Activated CD4-positive, CD25-positive, alpha-beta regulatory T cell treated with anti-CD3 and anti-CD28 coated beads, Interleukin-2, amount 50 U/mL, for 72 hours (primary cell): ENCODE results near the gene RIC8B.

Experiments used
- DNase-seq: peaks from one replicate; pipeline ENCODE4 v3.0.0; 2021

Gene RIC8B

GRCh38 chr12:106878804-106879203 is 104.3 kb downstream of the RIC8B start:
- no peak for DNase-seq

- DNase-seq = no peak
Measured at GRCh38 chr12:106879612-106880011, 105.1 kb downstream of the RIC8B start.

GRCh38 chr12:106883426-106883825 is 108.9 kb downstream of the RIC8B start:
- no peak for DNase-seq

- DNase-seq = no peak
Measured at GRCh38 chr12:106885026-106885425, 110.5 kb downstream of the RIC8B start.

- DNase-seq = no peak
Measured at GRCh38 chr12:106885541-106886249, 111.2 kb downstream of the RIC8B start.

- DNase-seq = no peak
Measured at GRCh38 chr12:106886932-106887331, 112.5 kb downstream of the RIC8B start.

GRCh38 chr12:106888348-106888970 is 114.0 kb downstream of the RIC8B start:
- no peak for DNase-seq

GRCh38 chr12:106889326-106889725 is 114.8 kb downstream of the RIC8B start:
- DNase-seq = no peak

GRCh38 chr12:106889950-106890626 is 115.6 kb downstream of the RIC8B start:
- DNase-seq = no peak

GRCh38 chr12:106892075-106892474 is 117.6 kb downstream of the RIC8B start:
- DNase-seq = no peak

GRCh38 chr12:106893451-106893850 is 119.0 kb downstream of the RIC8B start:
- no peak for DNase-seq

GRCh38 chr12:106894774-106895173 is 120.3 kb downstream of the RIC8B start:
- no peak for DNase-seq

- DNase-seq = no peak
Measured at GRCh38 chr12:106896603-106897002, 122.1 kb downstream of the RIC8B start.

- no peak for DNase-seq
Measured at GRCh38 chr12:106897082-106897481, 122.6 kb downstream of the RIC8B start.

GRCh38 chr12:106897981-106898901 is 123.8 kb downstream of the RIC8B start:
- DNase-seq = no peak

GRCh38 chr12:106900554-106900953 is 126.1 kb downstream of the RIC8B start:
- DNase-seq = no peak

GRCh38 chr12:106901276-106901675 is 126.8 kb downstream of the RIC8B start:
- no peak for DNase-seq

GRCh38 chr12:106902053-106902452 is 127.6 kb downstream of the RIC8B start:
- DNase-seq = no peak

- DNase-seq = peak; percentile 74
Measured at GRCh38 chr12:106903241-106903945, 128.9 kb downstream of the RIC8B start.

GRCh38 chr12:106906715-106907114 is 132.2 kb downstream of the RIC8B start:
- no peak for DNase-seq

GRCh38 chr12:106907411-106907810 is 132.9 kb downstream of the RIC8B start:
- DNase-seq = no peak

GRCh38 chr12:106907846-106908245 is 133.4 kb downstream of the RIC8B start:
- no peak for DNase-seq
